Gastrocnemius medialis (tissue), 4 donors: ENCODE results near the gene INCA1.

ENCODE experiments used
- CTCF ChIP-seq, 5 experiments: fragments of 450-650 bp in 3 of 5; fragments of 200-600 bp in 2 of 5; sonication (generic) in 2 of 5; IDR thresholded peaks in 4 of 5; conservative IDR thresholded peaks in 1 of 5; 1 replicate in 4 of 5; 2 replicates in 1 of 5; pipeline ENCODE4 v1.5.1; 2016 to 2019; ENCODE audit warnings: antibody characterized with exemption in 5 of 5, mild to moderate bottlenecking in 3 of 5, moderate library complexity in 3 of 5
- POLR2A ChIP-seq, 2 donors: fragments of 450-650 bp; IDR thresholded peaks; one replicate each; pipeline ENCODE4 v1.6.1; 2017; ENCODE audit warnings: antibody characterized with exemption in 2 of 2, mild to moderate bottlenecking in 2 of 2, moderate library complexity in 2 of 2

- TF ChIP-seq CTCF (IDR thresholded peaks at IDR 0.05 in 4 of 5, conservative IDR thresholded peaks at IDR 0.05 in 1 of 5) (no peak), POLR2A (IDR thresholded peaks at IDR 0.05) (no peak)
Measured at GRCh38 chr17:4947010-4947410, 50.3 kb downstream of the INCA1 start.
